Activated T-helper 1 cell treated with anti-CD3 and anti-CD28 coated beads, Interleukin-2, amount 50 U/mL, for 16 hours (primary cell): ENCODE data around the gene PTPN11.
"Not testable (repeated sequence)": the region's sequence is repeated elsewhere in the genome, so short reads cannot be mapped to it uniquely, and the experiment has no call there.

ENCODE experiments used
- DNase-seq, 2 donors: peaks; one replicate each; pipeline ENCODE4 v3.0.0-alpha.2; 2020; ENCODE audit warnings: low read depth in 1 of 2, low spot score in 1 of 2

PTPN11 gene

GRCh38 chr12:112418608-112419296, at the start of gene PTPN11:
PTPN11 (plus strand) TSS chr12:112418947; CDS start chr12:112419112, 165 bp downstream.
- peak; percentile 80 to 87 for DNase-seq

GRCh38 chr12:112370199-112370598, 48.5 kb upstream of the PTPN11 start:
- DNase-seq = no peak

- DNase-seq = no peak
These were observed 47.8 kb upstream of the PTPN11 start for GRCh38 chr12:112370868-112371510.

- no peak for DNase-seq
These were observed 44.5 kb upstream of the PTPN11 start for GRCh38 chr12:112374166-112374740.

GRCh38 chr12:112375105-112375504, 43.6 kb upstream of the PTPN11 start:
- no peak for DNase-seq

- no peak for DNase-seq
These were observed 37.9 kb upstream of the PTPN11 start for GRCh38 chr12:112380663-112381405.

- peak in 1 of 2 donors; percentile 15 for DNase-seq
These were observed 37.3 kb upstream of the PTPN11 start for GRCh38 chr12:112381406-112381882.

- DNase-seq = peak; percentile 88 to 89
These were observed 36.6 kb upstream of the PTPN11 start, which contains the start of gene HECTD4 for GRCh38 chr12:112381883-112382796. HECTD4 (minus strand) TSS chr12:112382431; CDS start chr12:112382128, 303 bp downstream.

- no peak for DNase-seq
These were observed 35.9 kb upstream of the PTPN11 start for GRCh38 chr12:112382866-112383265.

GRCh38 chr12:112386726-112387125, 32.0 kb upstream of the PTPN11 start:
- DNase-seq = no peak

GRCh38 chr12:112389228-112389627, 29.5 kb upstream of the PTPN11 start:
- no peak for DNase-seq

GRCh38 chr12:112389922-112390654, 28.7 kb upstream of the PTPN11 start:
- not testable (repeated sequence) for DNase-seq

GRCh38 chr12:112393328-112393727, 25.4 kb upstream of the PTPN11 start:
- DNase-seq = no peak

GRCh38 chr12:112401054-112401453, 17.7 kb upstream of the PTPN11 start:
- no peak for DNase-seq

GRCh38 chr12:112401903-112402498, 16.7 kb upstream of the PTPN11 start:
- no peak for DNase-seq

- DNase-seq = no peak
These were observed 11.9 kb upstream of the PTPN11 start for GRCh38 chr12:112406519-112407488.

GRCh38 chr12:112407683-112408082, 11.1 kb upstream of the PTPN11 start:
- not testable (repeated sequence) for DNase-seq

GRCh38 chr12:112408621-112409020, 10.1 kb upstream of the PTPN11 start:
- no peak for DNase-seq
